HEK293T (cell line): ENCODE data around the gene HCN2.

ENCODE experiments used
- CTCF ChIA-PET: fragments of 350-600 bp; formaldehyde crosslinking; extraction: SDS; loops from one replicate; lab custom pipeline; 2021; ENCODE audit warnings: antibody characterized with exemption, inconsistent platforms; lab: Yijun Ruan, JAX
- POLR2A ChIA-PET: fragments of 350-600 bp; formaldehyde crosslinking; extraction: SDS; loops from one replicate; lab custom pipeline; 2020; ENCODE audit warnings: antibody characterized with exemption, inconsistent platforms; lab: Yijun Ruan, JAX
- DNase-seq: peaks from one replicate; pipeline ENCODE4 v3.0.0; 2012; ENCODE audit warnings: mixed read lengths; ENCODE audit errors: extremely low spot score
- ARNT ChIP-seq: fragments of 450-650 bp; IDR thresholded peaks from 2 replicates; pipeline ENCODE4 v1.6.1; 2017; ENCODE audit warnings: mild to moderate bottlenecking
- BHLHE40 ChIP-seq: fragments of 450-650 bp; IDR thresholded peaks from 2 replicates; pipeline ENCODE4 v1.6.1; 2016; ENCODE audit warnings: mild to moderate bottlenecking, moderate library complexity, borderline replicate concordance
- CTBP1 ChIP-seq: fragments of 450-650 bp; IDR thresholded peaks from 2 replicates; pipeline ENCODE4 v1.6.1; 2016; ENCODE audit warnings: borderline replicate concordance
- ELF4 ChIP-seq: fragments of 450-650 bp; IDR thresholded peaks from 2 replicates; pipeline ENCODE4 v1.6.1; 2017; ENCODE audit warnings: antibody characterized with exemption
- FOXA1 ChIP-seq: fragments of 450-650 bp; IDR thresholded peaks from 2 replicates; pipeline ENCODE4 v1.6.1; 2016; ENCODE audit warnings: mild to moderate bottlenecking
- FOXK2 ChIP-seq: fragments of 450-650 bp; IDR thresholded peaks from 2 replicates; pipeline ENCODE4 v1.6.1; 2016; ENCODE audit warnings: mild to moderate bottlenecking
- FOXM1 ChIP-seq: fragments of 450-650 bp; IDR thresholded peaks from 2 replicates; pipeline ENCODE4 v1.6.1; 2017; ENCODE audit warnings: mild to moderate bottlenecking, borderline replicate concordance
- HDGF ChIP-seq: fragments of 450-650 bp; IDR thresholded peaks from 2 replicates; pipeline ENCODE4 v1.6.1; 2017; ENCODE audit warnings: antibody characterized with exemption, borderline replicate concordance
- L3MBTL2 ChIP-seq: fragments of 450-650 bp; conservative IDR thresholded peaks from 2 replicates; pipeline ENCODE4 v1.6.1; 2016; ENCODE audit warnings: mild to moderate bottlenecking
- LEF1 ChIP-seq: fragments of 450-650 bp; IDR thresholded peaks from 2 replicates; pipeline ENCODE4 v1.6.1; 2017; ENCODE audit warnings: mild to moderate bottlenecking, borderline replicate concordance
- NFRKB ChIP-seq: fragments of 450-650 bp; IDR thresholded peaks from 2 replicates; pipeline ENCODE4 v1.6.1; 2016; ENCODE audit warnings: mild to moderate bottlenecking, moderate library complexity
- SP1 ChIP-seq: fragments of 450-650 bp; IDR thresholded peaks from 2 replicates; pipeline ENCODE4 v1.6.1; 2017
- SUZ12 ChIP-seq: fragments of 450-650 bp; IDR thresholded peaks from 2 replicates; pipeline ENCODE4 v1.6.1; 2016; ENCODE audit warnings: mild to moderate bottlenecking
- TARDBP ChIP-seq: fragments of 450-650 bp; IDR thresholded peaks from 2 replicates; pipeline ENCODE4 v1.6.1; 2016
- ZNF384 ChIP-seq: fragments of 450-650 bp; IDR thresholded peaks from 2 replicates; pipeline ENCODE4 v1.6.1; 2016
- TF ChIP-seq, protein P1 (sequence below): fragments of 450-650 bp; IDR thresholded peaks from 2 replicates; pipeline ENCODE4 v1.6.1; 2016

HCN2 gene

DNA sequence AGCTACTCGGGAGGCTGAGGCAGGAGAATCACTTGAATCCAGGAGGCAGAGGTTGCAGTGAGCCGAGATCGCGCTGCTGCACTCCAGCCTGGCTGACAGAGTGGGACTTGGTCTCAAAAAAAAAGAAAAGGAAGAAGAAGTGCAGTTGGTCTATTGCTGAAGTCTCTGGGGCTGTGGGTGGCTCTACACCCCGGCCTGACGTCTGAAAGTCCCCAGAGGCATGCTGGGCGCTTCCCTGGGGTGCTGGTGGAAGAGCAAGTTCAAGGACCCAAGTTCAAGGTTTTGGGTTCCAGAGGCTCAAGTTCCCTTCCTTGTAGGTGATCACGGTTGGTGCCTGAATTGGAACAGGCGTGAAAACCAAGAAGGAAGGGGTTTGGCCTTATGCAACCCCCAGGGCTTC is 3.8 kb downstream of the HCN2 start:
- TF ChIP-seq NFRKB (no peak), FOXA1 (no peak), ARNT (no peak), BHLHE40 (no peak)
- TF ChIP-seq, protein P1, sequence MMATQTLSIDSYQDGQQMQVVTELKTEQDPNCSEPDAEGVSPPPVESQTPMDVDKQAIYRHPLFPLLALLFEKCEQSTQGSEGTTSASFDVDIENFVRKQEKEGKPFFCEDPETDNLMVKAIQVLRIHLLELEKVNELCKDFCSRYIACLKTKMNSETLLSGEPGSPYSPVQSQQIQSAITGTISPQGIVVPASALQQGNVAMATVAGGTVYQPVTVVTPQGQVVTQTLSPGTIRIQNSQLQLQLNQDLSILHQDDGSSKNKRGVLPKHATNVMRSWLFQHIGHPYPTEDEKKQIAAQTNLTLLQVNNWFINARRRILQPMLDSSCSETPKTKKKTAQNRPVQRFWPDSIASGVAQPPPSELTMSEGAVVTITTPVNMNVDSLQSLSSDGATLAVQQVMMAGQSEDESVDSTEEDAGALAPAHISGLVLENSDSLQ, result no peak
- CTCF ChIA-PET, result no interaction called here
- POLR2A ChIA-PET, result no interaction called here
- DNase-seq, result no peak

DNA sequence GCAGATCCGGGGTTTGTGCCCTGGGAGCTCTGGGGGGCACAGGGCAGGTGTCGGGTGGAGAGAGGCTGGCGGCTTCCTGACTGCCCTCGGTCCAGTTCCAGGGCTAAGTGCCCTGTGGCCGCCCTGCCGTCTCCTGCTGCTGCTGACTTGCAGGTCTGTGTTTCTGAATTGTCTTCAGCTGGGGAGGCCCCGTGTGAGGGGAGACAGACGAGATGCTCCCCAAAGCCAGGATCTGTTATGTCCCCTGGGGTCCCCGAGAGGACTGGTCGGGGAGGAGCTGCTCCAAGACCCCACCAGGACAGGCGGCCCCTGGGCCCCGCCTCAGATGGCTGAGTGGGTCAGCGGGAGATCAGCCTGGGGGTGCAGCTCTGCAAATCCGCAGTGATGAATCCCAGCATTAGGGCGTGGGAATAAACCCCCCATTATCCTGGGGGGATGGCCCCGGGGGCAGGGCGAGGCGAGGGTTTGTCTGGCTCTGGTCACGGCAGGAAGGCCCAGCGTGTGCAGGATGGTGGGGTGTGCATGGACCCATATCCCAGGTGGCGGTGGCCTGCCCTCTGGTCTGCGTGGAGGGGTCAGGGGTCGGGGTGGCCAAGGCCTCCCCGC is 4.7 kb downstream of the HCN2 start:
- TF ChIP-seq, protein P1, result no peak
- no peak for TF ChIP-seq FOXA1
- no peak for TF ChIP-seq SUZ12
- no peak for TF ChIP-seq L3MBTL2
- TF ChIP-seq HDGF, result no peak
- TF ChIP-seq LEF1, result no peak
- no peak for TF ChIP-seq ARNT
- TF ChIP-seq TARDBP, result no peak
- TF ChIP-seq BHLHE40, result no peak
- TF ChIP-seq ZNF384, result no peak
- TF ChIP-seq CTBP1, result no peak
- no peak for TF ChIP-seq ELF4
- TF ChIP-seq FOXK2, result no peak
- no peak for TF ChIP-seq NFRKB
- no peak for TF ChIP-seq SP1
- TF ChIP-seq FOXM1, result no peak
- DNase-seq, result no peak
- POLR2A ChIA-PET, result no interaction called here
- CTCF ChIA-PET, result no interaction called here

DNA sequence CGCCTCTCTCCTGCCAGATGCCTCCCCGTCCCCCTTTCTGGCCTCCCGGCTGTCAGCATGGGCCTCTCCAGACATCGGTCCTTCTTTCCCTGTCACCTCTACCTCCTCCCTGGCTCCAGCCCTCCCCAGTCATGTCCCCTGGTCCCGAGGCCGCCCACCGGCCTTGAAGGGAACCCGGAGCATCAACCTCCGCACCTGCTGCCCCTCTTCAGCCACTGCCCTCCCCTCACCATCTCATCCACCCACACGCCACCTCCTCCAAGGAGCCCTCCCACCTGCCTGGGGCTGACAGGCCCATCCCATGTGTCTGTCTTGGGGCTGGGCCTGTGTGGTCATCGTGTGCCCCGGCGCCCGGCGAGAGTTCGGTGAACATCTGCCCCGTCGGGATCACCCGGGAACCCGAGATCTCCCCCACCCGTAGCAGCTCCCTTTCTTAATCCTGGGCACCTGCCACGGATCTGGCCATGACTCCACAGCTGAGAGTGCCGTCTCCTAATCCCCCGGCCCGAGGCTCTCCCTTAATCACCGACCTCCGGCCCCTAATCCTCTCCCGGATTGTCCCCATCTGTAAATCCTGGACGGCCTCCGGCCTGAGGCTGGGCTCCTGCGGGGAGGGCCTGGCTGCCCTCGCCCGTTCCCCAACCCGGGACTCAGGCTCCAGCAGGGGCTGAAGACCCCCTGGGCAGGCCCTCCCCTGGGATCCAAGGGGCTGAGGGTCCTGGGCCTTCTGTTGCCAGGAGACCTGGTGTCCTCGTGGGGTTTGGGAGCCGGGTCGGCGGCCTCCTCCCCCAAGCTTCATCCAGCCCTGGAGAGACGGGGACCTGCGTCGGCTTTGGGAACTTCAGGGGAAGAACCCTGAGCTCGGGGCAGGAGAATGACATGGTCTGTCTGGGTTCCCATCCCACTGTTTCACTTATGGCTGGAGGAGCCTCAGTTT is 5.9 kb downstream of the HCN2 start:
- ChIA-PET POLR2A (no interaction called here), CTCF (no interaction called here)
- TF ChIP-seq ARNT, result no peak
- no peak for TF ChIP-seq FOXK2
- no peak for TF ChIP-seq ELF4
- TF ChIP-seq SUZ12, result no peak
- TF ChIP-seq BHLHE40, result no peak
- no peak for TF ChIP-seq TARDBP
- no peak for TF ChIP-seq FOXA1
- no peak for TF ChIP-seq HDGF
- no peak for TF ChIP-seq FOXM1
- TF ChIP-seq LEF1, result no peak
- no peak for TF ChIP-seq CTBP1
- no peak for TF ChIP-seq ZNF384
- DNase-seq, result no peak

DNA sequence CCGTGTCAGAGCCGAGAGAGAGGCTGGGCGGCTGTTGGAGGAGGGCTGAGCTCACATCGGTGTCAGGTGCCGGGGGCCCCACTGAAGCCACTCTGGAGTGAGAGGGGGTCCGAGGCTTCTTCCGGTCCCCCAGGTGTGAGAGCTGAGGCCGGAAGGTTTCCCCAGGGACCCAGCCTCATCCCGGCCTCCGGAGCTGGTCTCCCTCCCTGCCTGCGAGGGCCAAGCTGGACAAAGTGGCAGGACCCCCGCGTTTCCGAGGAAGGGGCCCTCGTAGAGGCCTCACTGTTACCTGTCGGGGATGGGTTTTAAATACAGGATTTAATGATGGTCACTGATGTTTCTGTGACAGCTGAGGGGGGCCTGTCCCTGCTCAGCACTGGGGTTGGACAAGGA is 6.6 kb downstream of the HCN2 start:
- ChIA-PET CTCF (no interaction called here), POLR2A (no interaction called here)
- no peak for DNase-seq
- TF ChIP-seq ZNF384 (no peak), SP1 (no peak), FOXA1 (no peak), L3MBTL2 (no peak), HDGF (no peak), CTBP1 (no peak), ARNT (no peak), BHLHE40 (no peak), NFRKB (no peak), LEF1 (no peak), TARDBP (no peak), ELF4 (no peak), FOXK2 (no peak), FOXM1 (no peak), SUZ12 (no peak)
- TF ChIP-seq, protein P1, result no peak

DNA sequence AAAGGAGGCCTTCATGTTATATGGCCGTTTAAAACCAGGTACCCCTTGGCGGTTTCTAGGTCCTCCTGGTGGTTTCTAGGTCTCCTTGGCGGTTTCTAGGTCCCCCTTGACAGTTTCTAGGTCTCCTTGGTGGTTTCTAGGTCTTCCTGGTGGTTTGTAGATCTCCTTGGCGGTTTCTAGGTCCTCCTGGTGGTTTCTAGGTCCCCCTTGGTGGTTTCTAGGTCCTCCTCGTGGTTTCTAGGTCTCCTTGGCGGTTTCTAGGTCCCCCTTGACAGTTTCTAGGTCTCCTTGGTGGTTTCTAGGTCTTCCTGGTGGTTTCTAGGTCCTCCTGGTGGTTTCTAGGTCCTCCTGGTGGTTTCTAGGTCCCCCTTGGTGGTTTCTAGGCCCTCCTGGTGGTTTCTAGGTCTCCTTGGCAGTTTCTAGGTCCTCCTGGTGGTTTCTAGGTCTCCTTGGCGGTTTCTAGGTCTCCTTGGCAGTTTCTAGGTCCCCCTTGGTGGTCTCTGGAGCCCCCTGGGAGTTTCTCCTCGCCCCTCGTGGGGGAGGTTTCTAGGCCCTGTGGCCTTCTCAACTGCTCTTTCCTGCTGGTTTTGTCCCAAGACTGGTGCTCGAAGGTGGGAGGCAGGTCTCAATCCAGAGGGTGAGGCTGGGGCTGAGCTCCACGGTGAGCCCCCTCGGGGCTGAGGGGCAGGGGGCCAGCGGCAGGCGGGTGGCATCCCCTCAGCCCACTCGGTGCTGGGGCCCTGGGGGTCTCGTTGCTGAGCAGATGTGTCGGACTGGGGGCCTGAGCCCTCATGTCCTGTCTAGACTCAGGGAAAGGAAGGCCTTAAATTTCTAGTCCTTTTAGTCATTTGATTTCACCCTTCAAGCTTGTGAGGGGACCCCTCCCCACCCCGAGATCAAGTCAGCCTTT is 8.0 kb downstream of the HCN2 start:
- POLR2A ChIA-PET, result no interaction called here
- DNase-seq, result no peak
- TF ChIP-seq FOXM1 (peak; percentile 96), ZNF384 (no peak)
- CTCF ChIA-PET, result interaction anchor here (0.6 kb wide), 1 partner anchor 44 kb away, joined by 3 read pairs; no protein-coding TSS in a partner anchor
